A549 (cell line): ENCODE data around the gene LRRC1. TPM values are rescaled to one million over a fixed set of nuclear protein-coding genes. Genes with fewer than 3 reads are reported as not detected.

Experiments
- ATAC-seq, 2 experiments: fragments of 200-7000 bp in 1 of 2; fragments of >200 bp in 1 of 2; cut with Nextera tagmentation in 1 of 2; cut with Tn5 transposase in 1 of 2; 3 replicates each; pipeline versions ENCODE4 v1.8.0 to v1.9.1; 2018 to 2020; ENCODE audit warnings: mild to moderate bottlenecking in 1 of 2, moderate library complexity in 1 of 2
- CTCF ChIA-PET: fragments of 300-600 bp; sonication (Branson Sonifier 250); formaldehyde crosslinking; extraction: SDS; loops from one replicate; lab custom pipeline; 2021; ENCODE audit warnings: antibody characterized with exemption, inconsistent platforms; lab: Yijun Ruan, JAX
- POLR2A ChIA-PET: fragments of 350-600 bp; formaldehyde crosslinking; extraction: SDS; loops from one replicate; lab custom pipeline; 2021; ENCODE audit warnings: antibody characterized with exemption, inconsistent platforms; lab: Yijun Ruan, JAX
- DNase-seq, 2 experiments: peaks; one replicate each; pipeline versions ENCODE4 v3.0.0 to v3.0.0-alpha.2; 2011 to 2016; ENCODE audit warnings: low read depth in 1 of 2, low spot score in 1 of 2
- FAIRE-seq: peaks from 2 replicates; lab custom pipeline; 2011; peaks lifted over from hg19 to GRCh38; lab: Jason Lieb, UNC
- H3K27ac ChIP-seq, 2 experiments: fragments of >200 bp; sonication (Bioruptor Twin); formaldehyde crosslinking; 3 replicates each; pipeline ENCODE4 v1.5.1; 2016 to 2017
- H3K4me1 ChIP-seq: fragments of >200 bp; sonication (Bioruptor Twin); formaldehyde crosslinking; 3 replicates; pipeline ENCODE4 v1.6.1; 2016
- H3K4me2 ChIP-seq: fragments of >200 bp; sonication (Bioruptor Twin); formaldehyde crosslinking; 3 replicates; pipeline ENCODE4 v1.6.1; 2016
- H3K4me3 ChIP-seq: fragments of >200 bp; sonication (Bioruptor Twin); formaldehyde crosslinking; 3 replicates; pipeline ENCODE4 v1.5.1; 2016
- H3K9me3 ChIP-seq: fragments of >200 bp; sonication (Bioruptor Twin); formaldehyde crosslinking; 3 replicates; pipeline ENCODE4 v1.6.1; 2016
- BCL3 ChIP-seq: fragments of >200 bp; sonication (Bioruptor Twin); formaldehyde crosslinking; IDR thresholded peaks from 3 replicates; pipeline ENCODE4 v1.6.1; 2016
- E2F6 ChIP-seq: IDR thresholded peaks from 2 replicates; pipeline ENCODE4 v1.6.1; 2012; ENCODE audit warnings: low read depth, borderline replicate concordance
- HMGXB4 ChIP-seq: fragments of 250-450 bp; sonication (Bioruptor Pico); IDR thresholded peaks from 2 replicates; pipeline ENCODE4 v1.5.0; 2021; ENCODE audit warnings: mild to moderate bottlenecking, moderate library complexity, borderline replicate concordance
- HOXA7 ChIP-seq: fragments of 250-450 bp; sonication (Bioruptor Pico); IDR thresholded peaks from 2 replicates; pipeline ENCODE4 v1.5.0; 2020; ENCODE audit warnings: mild to moderate bottlenecking, moderate library complexity
- MYC ChIP-seq: IDR thresholded peaks from 2 replicates; pipeline ENCODE4 v1.6.1; 2012; ENCODE audit warnings: mild to moderate bottlenecking, inconsistent platforms, low read length, improper control_type of control experiment, borderline replicate concordance
- NPAS2 ChIP-seq: fragments of 250-450 bp; sonication (Bioruptor Pico); IDR thresholded peaks from 2 replicates; pipeline ENCODE4 v1.8.0; 2022; ENCODE audit warnings: mild to moderate bottlenecking, moderate library complexity, borderline replicate concordance
- NR3C1 ChIP-seq: fragments of >200 bp; sonication (Bioruptor Twin); formaldehyde crosslinking; IDR thresholded peaks from 3 replicates; pipeline ENCODE4 v1.6.1; 2017
- POLR2AphosphoS2 ChIP-seq: conservative IDR thresholded peaks from 2 replicates; pipeline ENCODE4 v1.6.1; 2012; ENCODE audit warnings: low read length, improper control_type of control experiment, inconsistent platforms
- RAD21 ChIP-seq, 2 experiments: fragments of >200 bp in 1 of 2; sonication (Bioruptor Twin) in 1 of 2; formaldehyde crosslinking in 1 of 2; IDR thresholded peaks in 1 of 2; conservative IDR thresholded peaks in 1 of 2; 2 replicates in 1 of 2; 3 replicates in 1 of 2; pipeline ENCODE4 v1.6.1; 2012 to 2018; ENCODE audit warnings: inconsistent platforms in 1 of 2
- SMC3 ChIP-seq: fragments of >200 bp; sonication (Bioruptor Twin); formaldehyde crosslinking; IDR thresholded peaks from 3 replicates; pipeline ENCODE4 v1.6.1; 2018; ENCODE audit warnings: inconsistent platforms
- SREBF2 ChIP-seq: fragments of 450-650 bp; IDR thresholded peaks from 2 replicates; pipeline ENCODE4 v1.6.1; 2014; ENCODE audit warnings: mild to moderate bottlenecking, moderate library complexity
- TFCP2L1 ChIP-seq: fragments of 250-450 bp; sonication (Bioruptor Pico); IDR thresholded peaks from 2 replicates; pipeline ENCODE4 v1.5.0; 2021; ENCODE audit warnings: mild to moderate bottlenecking
- WGBS: methylation state at CpG from one replicate; pipeline ENCODE4 v1.1.6; 2017; ENCODE audit errors: missing lambda C conversion rate; 5-methylcytosine and 5-hydroxymethylcytosine counted together
- polyA plus RNA-seq, 4 experiments: library from polyadenylated mRNA; depleted of rRNA in 3 of 4; stranded (reverse); fragments of >200 nt; fragmentation: RNase III in 1 of 4; extraction: RNeasy Plus Mini Kit Qiagen cat#74134 plus additional on column Dnase treatment in 1 of 4; gene quantifications; 2 replicates in 3 of 4; 3 replicates in 1 of 4; pipeline ENCODE4 v1.2.3, GENCODE V29; 2011 to 2017
- TF ChIP-seq, protein P1 (sequence below): fragments of 200-600 bp; sonication (generic); IDR thresholded peaks from 2 replicates; pipeline ENCODE4 v1.6.1; 2016; ENCODE audit warnings: antibody characterized with exemption, mild to moderate bottlenecking, moderate library complexity

Gene LRRC1
- polyA plus RNA-seq, 2 of the 4 experiments (the other 2 are of a cell fraction), result 5.2 to 8.0 TPM

GRCh38 chr6:53829698-53830221 is 35.0 kb downstream of the LRRC1 start:
- H3K27ac ChIP-seq, result no peak overlapping the region
- DNase-seq (no peak), ATAC-seq (no peak), FAIRE-seq (no peak)
- H3K4me1 ChIP-seq, result peaks cover 5% of the 10 kb centered on the region; the same call in 1 of the 3 replicates
- no peaks in the 10 kb centered on the region for H3K9me3 ChIP-seq
- CTCF ChIA-PET, result no interaction called here
- no peak overlapping the region for H3K4me2 ChIP-seq
- TF ChIP-seq BCL3 (no peak), POLR2AphosphoS2 (no peak)
- WGBS, result 79% methylated on average over 5 of the region's 5 CpGs
- POLR2A ChIA-PET, result no interaction called here
- H3K4me3 ChIP-seq, result no peak overlapping the region

GRCh38 chr6:53830366-53830765 is 35.6 kb downstream of the LRRC1 start:
- CTCF ChIA-PET, result interaction anchor here (1.0 kb wide), 1 partner anchor 10 kb away, joined by 3 read pairs; no protein-coding TSS in a partner anchor
- ATAC-seq (no peak), FAIRE-seq (no peak), DNase-seq (no peak)
- H3K4me3 ChIP-seq, result no peak overlapping the region
- no peaks in the 10 kb centered on the region for H3K9me3 ChIP-seq
- TF ChIP-seq TFCP2L1 (CRISPR knock-in tag) (no peak), E2F6 (no peak), HMGXB4 (CRISPR knock-in tag) (no peak), SMC3 (no peak), RAD21 (conservative IDR thresholded peaks at IDR 0.05 in 1 of 2, IDR thresholded peaks at IDR 0.05 in 1 of 2) (no peak), NPAS2 (CRISPR knock-in tag) (no peak), NR3C1 (no peak), HOXA7 (no peak), SREBF2 (no peak), MYC (no peak)
- TF ChIP-seq, protein P1, sequence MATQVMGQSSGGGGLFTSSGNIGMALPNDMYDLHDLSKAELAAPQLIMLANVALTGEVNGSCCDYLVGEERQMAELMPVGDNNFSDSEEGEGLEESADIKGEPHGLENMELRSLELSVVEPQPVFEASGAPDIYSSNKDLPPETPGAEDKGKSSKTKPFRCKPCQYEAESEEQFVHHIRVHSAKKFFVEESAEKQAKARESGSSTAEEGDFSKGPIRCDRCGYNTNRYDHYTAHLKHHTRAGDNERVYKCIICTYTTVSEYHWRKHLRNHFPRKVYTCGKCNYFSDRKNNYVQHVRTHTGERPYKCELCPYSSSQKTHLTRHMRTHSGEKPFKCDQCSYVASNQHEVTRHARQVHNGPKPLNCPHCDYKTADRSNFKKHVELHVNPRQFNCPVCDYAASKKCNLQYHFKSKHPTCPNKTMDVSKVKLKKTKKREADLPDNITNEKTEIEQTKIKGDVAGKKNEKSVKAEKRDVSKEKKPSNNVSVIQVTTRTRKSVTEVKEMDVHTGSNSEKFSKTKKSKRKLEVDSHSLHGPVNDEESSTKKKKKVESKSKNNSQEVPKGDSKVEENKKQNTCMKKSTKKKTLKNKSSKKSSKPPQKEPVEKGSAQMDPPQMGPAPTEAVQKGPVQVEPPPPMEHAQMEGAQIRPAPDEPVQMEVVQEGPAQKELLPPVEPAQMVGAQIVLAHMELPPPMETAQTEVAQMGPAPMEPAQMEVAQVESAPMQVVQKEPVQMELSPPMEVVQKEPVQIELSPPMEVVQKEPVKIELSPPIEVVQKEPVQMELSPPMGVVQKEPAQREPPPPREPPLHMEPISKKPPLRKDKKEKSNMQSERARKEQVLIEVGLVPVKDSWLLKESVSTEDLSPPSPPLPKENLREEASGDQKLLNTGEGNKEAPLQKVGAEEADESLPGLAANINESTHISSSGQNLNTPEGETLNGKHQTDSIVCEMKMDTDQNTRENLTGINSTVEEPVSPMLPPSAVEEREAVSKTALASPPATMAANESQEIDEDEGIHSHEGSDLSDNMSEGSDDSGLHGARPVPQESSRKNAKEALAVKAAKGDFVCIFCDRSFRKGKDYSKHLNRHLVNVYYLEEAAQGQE, result no peak
- no peak overlapping the region for H3K27ac ChIP-seq
- POLR2A ChIA-PET, result no interaction called here
- WGBS, result 100% methylated on average over 1 of the region's 1 CpG
- H3K4me2 ChIP-seq, result no peak overlapping the region
- H3K4me1 ChIP-seq, result peaks cover 5% of the 10 kb centered on the region; the same call in 1 of the 3 replicates
